Upper lobe of right lung (tissue), 1 donor: ENCODE results near the gene RFX3. TPM values are rescaled to one million over a fixed set of nuclear protein-coding genes. Genes with fewer than 3 reads are reported as not detected.
A peak's percentile ranks its signal among the peaks of the same experiment; 100 is the strongest.

Experiments used
- ATAC-seq: fragments of 200-7000 bp; cut with Tn5 transposase; one replicate; pipeline ENCODE4 v1.9.1; 2020; ENCODE audit warnings: mild to moderate bottlenecking, moderate library complexity
- DNase-seq: peaks from one replicate; pipeline ENCODE4 v3.0.0-alpha.2; 2020
- H3K27ac ChIP-seq: fragments of 200-600 bp; one replicate; pipeline ENCODE4 v1.8.0; 2022
- H3K27me3 ChIP-seq: fragments of 200-600 bp; one replicate; pipeline ENCODE4 v1.8.0; 2022; ENCODE audit warnings: mild to moderate bottlenecking
- H3K36me3 ChIP-seq: fragments of 200-600 bp; one replicate; pipeline ENCODE4 v1.8.0; 2022
- H3K4me1 ChIP-seq: fragments of 200-600 bp; one replicate; pipeline ENCODE4 v1.8.0; 2022
- H3K4me3 ChIP-seq: fragments of 200-600 bp; one replicate; pipeline ENCODE4 v1.8.0; 2022; ENCODE audit warnings: mild to moderate bottlenecking
- H3K9me3 ChIP-seq: fragments of 200-600 bp; one replicate; pipeline ENCODE4 v1.8.0; 2022
- intact Hi-C: fragments of 100-400 bp; cut with DNase I; formaldehyde crosslinking; loops from one replicate; pipeline ENCODE4 v1.11.0; 2022
- total RNA-seq: library from RNA; stranded (reverse); fragmentation: NEBNext Ultra II Directional; extraction: Animal tissue kit (Norgen Biotek cat#: 25700); gene quantifications from one replicate; pipeline ENCODE4 v1.2.1, GENCODE V29; 2021
- TF ChIP-seq, protein P1 (sequence below): fragments of 200-600 bp; IDR thresholded peaks from one replicate; pipeline ENCODE4 v1.8.0; 2022; ENCODE audit warnings: antibody characterized with exemption
- donor health status: DM: no; HTN: yes; CAD: no; lungs with severe emphysema.

The RFX3 gene
- total RNA-seq, 1 donor from 2014 or later: 13.8 TPM

DNA sequence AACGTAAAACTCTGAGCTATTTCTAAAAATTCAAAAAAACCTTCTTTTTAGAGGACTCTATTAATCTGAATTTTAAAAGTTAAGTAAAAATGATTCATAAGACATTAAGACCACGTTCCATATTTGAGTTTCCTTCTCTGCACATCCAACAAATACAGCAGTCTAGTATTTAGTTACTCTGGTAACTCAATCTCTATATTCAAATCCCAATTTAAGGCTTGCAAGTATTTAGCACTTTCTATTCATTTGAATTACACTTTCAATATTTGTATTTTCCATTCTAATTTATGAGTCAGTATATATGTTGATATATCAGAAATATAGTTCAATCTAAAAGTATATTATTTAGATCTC, 17.7 kb downstream of the RFX3 start:
- Histone ChIP-seq H3K9me3 (no peaks in the 10 kb centered on the region), H3K4me3 (peak overlapping the region; percentile 2), H3K27ac (peak overlapping the region; percentile 69), H3K36me3 (no peaks in the 10 kb centered on the region), H3K4me1 (peaks cover 5% of the 10 kb centered on the region), H3K27me3 (no peaks in the 10 kb centered on the region)
- DNase-seq: no peak
- TF ChIP-seq, protein P1, sequence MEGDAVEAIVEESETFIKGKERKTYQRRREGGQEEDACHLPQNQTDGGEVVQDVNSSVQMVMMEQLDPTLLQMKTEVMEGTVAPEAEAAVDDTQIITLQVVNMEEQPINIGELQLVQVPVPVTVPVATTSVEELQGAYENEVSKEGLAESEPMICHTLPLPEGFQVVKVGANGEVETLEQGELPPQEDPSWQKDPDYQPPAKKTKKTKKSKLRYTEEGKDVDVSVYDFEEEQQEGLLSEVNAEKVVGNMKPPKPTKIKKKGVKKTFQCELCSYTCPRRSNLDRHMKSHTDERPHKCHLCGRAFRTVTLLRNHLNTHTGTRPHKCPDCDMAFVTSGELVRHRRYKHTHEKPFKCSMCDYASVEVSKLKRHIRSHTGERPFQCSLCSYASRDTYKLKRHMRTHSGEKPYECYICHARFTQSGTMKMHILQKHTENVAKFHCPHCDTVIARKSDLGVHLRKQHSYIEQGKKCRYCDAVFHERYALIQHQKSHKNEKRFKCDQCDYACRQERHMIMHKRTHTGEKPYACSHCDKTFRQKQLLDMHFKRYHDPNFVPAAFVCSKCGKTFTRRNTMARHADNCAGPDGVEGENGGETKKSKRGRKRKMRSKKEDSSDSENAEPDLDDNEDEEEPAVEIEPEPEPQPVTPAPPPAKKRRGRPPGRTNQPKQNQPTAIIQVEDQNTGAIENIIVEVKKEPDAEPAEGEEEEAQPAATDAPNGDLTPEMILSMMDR: no peak
- no peak for ATAC-seq
- intact Hi-C loops: no loop called here

DNA sequence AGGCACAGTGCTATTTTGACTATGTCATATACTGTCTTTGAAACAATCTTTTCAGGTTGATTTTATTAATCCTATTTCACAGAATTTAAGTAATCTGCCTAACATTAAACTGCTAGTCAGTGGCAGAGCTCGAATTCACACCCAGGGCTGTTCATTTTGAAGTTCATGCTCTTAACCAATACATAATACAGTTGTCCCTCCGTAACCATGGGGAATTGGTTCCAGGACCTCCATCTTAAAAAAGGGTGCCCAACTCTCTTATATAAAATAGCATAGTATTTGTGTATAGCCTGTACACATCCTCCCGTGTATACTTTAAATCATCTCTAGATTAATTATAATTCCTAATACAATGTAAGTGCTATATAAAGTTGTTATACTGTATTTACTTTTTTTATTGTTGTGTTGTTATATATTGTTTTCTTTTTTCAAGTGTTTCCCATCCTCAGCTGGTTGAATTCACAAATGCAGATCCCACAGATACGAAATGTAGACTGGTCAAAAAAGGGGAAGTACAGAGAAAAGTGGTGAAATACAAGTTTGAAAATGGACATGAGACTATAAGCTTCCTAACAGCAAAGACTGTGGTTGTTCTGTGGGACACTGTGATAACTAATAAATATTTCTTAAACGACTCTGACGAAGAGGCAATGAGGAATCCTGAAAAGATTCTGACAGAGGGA, 18.3 kb downstream of the RFX3 start:
- intact Hi-C loops: no loop called here
- H3K4me1 ChIP-seq: peaks cover 5% of the 10 kb centered on the region
- peak overlapping the region; percentile 69 for H3K27ac ChIP-seq
- no peak for DNase-seq
- H3K4me3 ChIP-seq: peak overlapping the region; percentile 2
- no peaks in the 10 kb centered on the region for H3K27me3 ChIP-seq
- H3K36me3 ChIP-seq: no peaks in the 10 kb centered on the region
- TF ChIP-seq, protein P1: no peak
- no peaks in the 10 kb centered on the region for H3K9me3 ChIP-seq
- peak; percentile 80 for ATAC-seq

DNA sequence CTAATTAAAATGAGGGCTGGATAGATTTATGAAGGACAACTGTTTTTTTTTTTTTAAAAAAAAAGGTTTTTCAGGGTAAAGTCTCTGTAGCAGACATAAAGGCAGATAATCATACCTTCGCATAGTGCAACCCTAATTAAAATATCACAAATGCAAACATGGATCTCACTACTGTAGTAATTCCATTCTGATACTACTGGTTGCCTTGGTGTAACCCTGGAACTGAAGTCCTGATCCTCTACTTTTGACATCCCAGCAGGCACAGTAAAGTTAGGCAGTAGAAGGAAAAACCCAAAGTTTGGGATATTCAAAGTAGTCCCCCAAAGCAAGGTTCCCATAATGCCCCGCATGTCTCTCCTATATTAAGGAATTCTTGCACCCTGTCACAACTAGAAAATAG, 19.6 kb downstream of the RFX3 start:
- Histone ChIP-seq H3K4me1 (no peaks in the 10 kb centered on the region), H3K9me3 (no peaks in the 10 kb centered on the region), H3K36me3 (no peaks in the 10 kb centered on the region), H3K4me3 (no peak overlapping the region), H3K27ac (no peak overlapping the region), H3K27me3 (no peaks in the 10 kb centered on the region)
- no peak for DNase-seq
- ATAC-seq: no peak
- TF ChIP-seq, protein P1: no peak
- intact Hi-C loops: no loop called here

DNA sequence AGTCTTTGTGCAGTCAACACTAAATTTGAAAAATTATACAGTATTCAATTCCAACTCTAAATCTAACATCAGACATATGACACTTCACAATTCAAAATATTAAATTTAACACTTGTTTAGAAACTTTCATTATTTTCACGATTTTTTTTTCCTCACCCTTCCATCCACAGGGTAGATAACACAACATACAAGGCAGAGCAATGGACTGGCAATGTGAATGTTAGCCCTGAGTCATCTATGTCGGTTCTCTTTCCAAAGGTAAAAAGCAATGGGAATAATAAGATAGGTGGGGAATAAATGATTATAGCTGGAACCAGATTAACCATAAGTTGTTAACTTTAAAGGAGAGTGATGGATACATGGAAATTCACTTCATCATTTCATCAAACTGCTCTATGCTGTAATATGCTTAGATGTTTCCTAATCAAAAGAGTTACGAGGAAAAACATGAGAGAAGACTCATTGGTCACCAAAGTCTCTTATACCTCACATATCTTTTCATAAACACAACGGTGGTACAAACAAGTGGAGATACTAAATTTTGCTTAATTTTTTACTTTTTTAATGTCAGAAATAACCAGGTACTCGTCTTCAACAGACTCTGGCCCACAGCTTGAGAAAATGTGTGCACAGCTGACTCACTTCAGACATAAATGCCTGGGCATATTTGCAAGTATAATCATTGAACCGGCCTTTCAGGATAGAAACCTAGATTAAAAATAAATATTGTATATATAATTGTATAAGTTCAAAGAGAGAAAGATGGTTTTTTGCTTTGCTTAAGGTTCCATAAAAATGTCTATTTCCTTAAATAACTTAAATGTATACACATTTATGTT, 23.0 kb downstream of the RFX3 start:
- H3K9me3 ChIP-seq: no peaks in the 10 kb centered on the region
- H3K27me3 ChIP-seq: no peaks in the 10 kb centered on the region
- TF ChIP-seq, protein P1: no peak
- DNase-seq (no peak), ATAC-seq (no peak)
- H3K27ac ChIP-seq: no peak overlapping the region
- no peak overlapping the region for H3K4me3 ChIP-seq
- intact Hi-C loops: no loop called here
- no peaks in the 10 kb centered on the region for H3K4me1 ChIP-seq
- H3K36me3 ChIP-seq: no peaks in the 10 kb centered on the region

DNA sequence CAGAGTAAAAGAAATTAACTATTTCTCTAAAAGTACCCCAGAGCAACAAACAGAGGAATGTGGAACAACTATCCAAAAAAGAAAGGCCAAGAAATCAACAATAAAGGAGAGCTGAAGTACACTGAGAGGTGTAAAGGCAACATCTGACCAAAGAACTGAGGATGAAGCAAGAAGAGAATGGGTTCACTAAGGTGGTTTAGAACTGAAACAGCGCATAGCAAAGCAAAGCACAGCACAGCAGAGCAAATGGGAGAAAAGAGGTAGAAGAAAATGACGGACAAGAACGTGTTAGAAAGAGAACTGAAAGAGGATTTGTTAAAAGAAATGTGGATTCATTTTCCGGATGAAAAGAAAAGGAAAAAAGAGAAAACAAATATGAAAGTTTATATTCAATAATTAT, 25.8 kb downstream of the RFX3 start:
- DNase-seq: no peak
- H3K27me3 ChIP-seq: no peaks in the 10 kb centered on the region
- H3K27ac ChIP-seq: no peak overlapping the region
- H3K4me3 ChIP-seq: no peak overlapping the region
- intact Hi-C loops: no loop called here
- no peaks in the 10 kb centered on the region for H3K9me3 ChIP-seq
- H3K4me1 ChIP-seq: no peaks in the 10 kb centered on the region
- no peaks in the 10 kb centered on the region for H3K36me3 ChIP-seq
- TF ChIP-seq, protein P1: no peak
- ATAC-seq: no peak
